VCaP (cell line): ENCODE data around the gene MCL1.

ENCODE experiments used
- H3K27ac ChIP-seq: fragments of 450-650 bp; 2 replicates; pipeline ENCODE4 v1.5.1; 2017
- CTCF ChIP-seq: fragments of 450-650 bp; conservative IDR thresholded peaks from 2 replicates; pipeline ENCODE4 v1.5.1; 2017; ENCODE audit warnings: mild to moderate bottlenecking, moderate library complexity

The MCL1 gene

DNA sequence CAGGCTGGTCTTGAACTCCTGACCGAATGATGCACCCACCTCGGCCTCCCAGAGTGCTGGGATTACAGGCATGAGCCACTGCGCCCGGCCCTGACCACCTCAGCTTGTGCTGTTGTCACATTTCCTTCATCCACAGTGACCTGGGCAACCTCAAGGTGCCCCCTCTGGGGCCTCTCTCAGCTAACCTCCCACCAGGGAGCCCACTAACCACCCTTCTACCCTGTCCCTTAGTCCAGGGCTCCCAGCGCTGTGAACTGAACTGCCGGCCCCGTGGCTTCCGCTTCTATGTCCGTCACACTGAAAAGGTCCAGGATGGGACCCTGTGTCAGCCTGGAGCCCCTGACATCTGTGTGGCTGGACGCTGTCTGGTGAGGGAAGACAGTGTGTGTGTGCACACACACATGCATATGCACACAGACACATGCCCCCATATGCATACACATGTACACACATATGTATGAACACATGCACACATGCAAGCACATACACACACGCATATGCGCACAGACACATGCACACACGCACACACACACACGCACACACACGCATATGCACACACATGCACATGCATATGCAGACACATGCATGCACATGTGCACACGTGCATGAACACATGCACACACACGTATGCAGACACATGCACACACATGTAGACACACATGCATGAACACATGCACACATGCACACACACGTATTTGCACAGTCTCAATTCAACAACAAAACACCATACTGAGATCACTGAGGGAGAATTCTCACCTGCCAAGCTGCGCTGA is 24.0 kb downstream of the MCL1 start:
- H3K27ac ChIP-seq: no peak overlapping the region
- TF ChIP-seq CTCF: no peak

DNA sequence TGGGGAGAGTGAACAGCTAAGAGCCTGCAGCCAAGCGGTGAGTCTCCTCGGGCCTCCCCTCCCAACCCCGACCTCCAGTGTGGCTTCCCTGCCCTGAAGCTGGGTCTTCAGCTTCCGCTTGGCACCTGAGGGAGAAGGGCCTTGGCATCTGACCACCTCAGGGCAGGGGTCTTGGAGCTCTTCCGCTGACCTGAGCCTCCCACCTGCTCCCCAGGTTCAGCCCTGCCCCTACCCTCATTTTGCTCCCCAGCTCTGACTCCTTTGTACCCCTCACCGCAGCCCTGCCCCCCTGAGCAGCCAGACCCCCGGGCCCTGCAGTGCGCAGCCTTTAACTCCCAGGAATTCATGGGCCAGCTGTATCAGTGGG is 25.3 kb downstream of the MCL1 start:
- no peak for TF ChIP-seq CTCF
- H3K27ac ChIP-seq: no peak overlapping the region

- no peak overlapping the region for H3K27ac ChIP-seq
Observed at GRCh38 chr1:150553392-150554085, 25.9 kb downstream of the MCL1 start.

DNA sequence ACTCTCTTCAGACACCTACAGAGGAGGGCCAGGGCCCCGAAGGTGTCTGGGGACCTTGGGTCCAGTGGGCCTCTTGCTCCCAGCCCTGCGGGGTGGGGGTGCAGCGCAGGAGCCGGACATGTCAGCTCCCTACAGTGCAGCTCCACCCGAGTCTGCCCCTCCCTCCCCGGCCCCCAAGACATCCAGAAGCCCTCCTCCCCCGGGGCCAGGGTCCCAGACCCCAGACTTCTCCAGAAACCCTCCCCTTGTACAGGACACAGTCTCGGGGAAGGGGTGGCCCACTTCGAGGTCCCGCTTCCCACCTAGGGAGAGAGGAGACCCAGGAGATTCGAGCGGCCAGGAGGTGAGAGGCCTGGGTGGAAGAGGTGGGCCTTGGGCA is 26.5 kb downstream of the MCL1 start:
- H3K27ac ChIP-seq: no peak overlapping the region
- TF ChIP-seq CTCF: no peak

More at GRCh38 chr1:150553392-150554085, 25.9 kb downstream of the MCL1 start:
- TF ChIP-seq CTCF: no peak

DNA sequence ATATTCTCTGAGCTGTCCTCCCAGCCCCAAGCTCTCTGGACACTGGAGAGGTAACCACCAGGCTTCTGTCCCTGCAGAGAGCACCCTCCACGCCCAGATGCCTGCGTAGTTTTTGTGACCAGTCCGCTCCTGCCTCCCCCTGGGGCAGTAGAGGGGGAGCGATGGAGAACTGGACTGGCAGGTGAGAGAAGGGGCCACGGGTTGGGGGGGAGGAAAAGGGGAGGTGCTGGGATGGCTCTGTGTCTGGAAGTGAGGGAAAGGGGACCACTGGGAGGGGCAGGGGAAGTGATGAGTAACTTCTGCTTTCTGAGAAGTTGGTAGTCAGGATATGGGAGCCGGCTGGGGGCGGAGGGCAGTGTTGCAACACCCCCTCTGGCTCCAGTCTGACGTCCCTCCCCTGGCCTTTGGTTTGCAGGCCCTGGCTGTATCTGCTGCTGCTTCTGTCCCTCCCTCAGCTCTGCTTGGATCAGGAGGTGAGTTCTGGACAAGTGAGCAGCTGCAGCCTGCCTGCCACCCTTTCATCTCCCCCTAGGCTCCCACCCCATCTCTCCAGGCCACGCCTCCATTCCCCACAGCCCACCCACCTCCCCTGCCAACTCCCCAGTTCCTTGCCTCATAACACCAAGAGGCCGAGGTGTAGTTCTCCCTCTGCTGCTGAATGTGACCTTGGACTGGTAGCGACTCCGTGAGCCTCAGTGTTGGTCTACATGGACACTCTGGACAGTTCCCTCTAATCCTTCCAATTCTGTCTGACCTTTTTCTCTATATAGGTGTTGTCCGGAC is 27.1 kb downstream of the MCL1 start:
- no peak overlapping the region for H3K27ac ChIP-seq
- no peak for TF ChIP-seq CTCF

DNA sequence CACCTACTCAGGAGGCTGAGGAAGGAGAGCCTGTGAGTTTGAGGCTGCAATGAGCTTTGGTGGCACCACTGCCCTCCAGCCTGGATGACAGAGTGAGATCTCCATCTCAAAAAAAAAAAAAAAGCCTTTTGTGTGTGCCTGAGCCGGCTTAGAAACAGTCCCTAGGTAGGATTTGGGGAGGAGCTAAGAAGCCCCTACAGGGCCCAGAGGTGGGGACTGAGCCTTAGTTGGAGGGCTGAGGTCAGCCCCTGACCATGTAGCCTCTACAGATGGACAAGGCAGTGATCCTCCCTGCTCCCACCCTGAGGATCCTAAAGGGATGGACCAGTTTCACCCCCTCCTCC is 27.7 kb downstream of the MCL1 start:
- no peak for TF ChIP-seq CTCF
- no peak overlapping the region for H3K27ac ChIP-seq

DNA sequence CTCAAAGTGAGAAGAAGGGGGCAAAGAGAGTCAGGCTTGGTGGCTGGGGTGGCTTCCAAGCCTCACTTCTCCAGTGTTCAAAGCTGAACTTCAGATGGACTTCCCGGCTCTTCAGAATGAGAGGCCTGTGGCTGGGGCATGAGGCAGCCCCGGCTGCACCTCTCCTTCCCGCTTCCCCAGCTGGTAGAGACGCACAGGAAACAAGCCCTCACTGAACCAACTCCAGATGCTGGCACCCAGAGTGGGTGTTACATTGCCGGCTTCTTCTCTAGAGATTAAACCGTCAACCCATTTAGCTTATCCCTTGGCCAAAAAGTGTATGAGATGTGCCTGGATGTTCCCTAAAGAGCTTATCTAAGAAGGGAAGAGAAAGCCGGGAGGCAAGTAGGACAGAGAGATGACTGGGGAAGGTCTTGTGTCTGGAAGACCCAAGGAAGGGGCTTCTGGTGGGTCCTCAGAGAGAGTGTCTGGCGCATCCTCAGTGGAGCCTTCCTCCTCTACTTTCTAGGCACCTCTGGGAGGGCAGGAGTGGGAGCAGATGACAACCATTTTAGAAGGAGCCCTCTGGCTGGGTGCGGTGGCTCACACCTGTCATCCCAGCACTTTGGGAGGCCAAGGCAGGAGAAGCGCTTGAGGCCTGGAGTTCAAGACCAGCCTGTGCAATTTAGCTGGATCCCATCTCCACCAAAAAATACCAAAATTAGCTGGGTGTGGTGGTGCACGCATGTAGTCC is 28.2 kb downstream of the MCL1 start:
- H3K27ac ChIP-seq: no peak overlapping the region
- TF ChIP-seq CTCF: no peak
